Erythroblast (primary cell): ENCODE data around the gene CCL4.

ENCODE experiments used
- GATA1 ChIP-seq: IDR thresholded peaks from 2 replicates; pipeline ENCODE4 v1.6.1; 2011; ENCODE audit warnings: low read depth, mild to moderate bottlenecking, control low read depth, low read length, moderate library complexity
- POLR2A ChIP-seq: IDR thresholded peaks from 2 replicates; pipeline ENCODE4 v1.6.1; 2011; ENCODE audit warnings: mild to moderate bottlenecking, low read length

GRCh38 chr17:36128411-36128978 is 24.9 kb downstream of the CCL4 start:
- TF ChIP-seq POLR2A: no peak
- no peak for TF ChIP-seq GATA1
